Fibroblast of lung (primary cell): ENCODE measurements around the gene TWIST2.

ENCODE experiments used
- EZH2 ChIP-seq: IDR thresholded peaks from 2 replicates; pipeline ENCODE4 v1.5.1; 2012; ENCODE audit warnings: low read length, control low read depth, mild to moderate bottlenecking; ENCODE audit errors: missing control alignments
- TF ChIP-seq, protein P1 (sequence below), 2 donors: IDR thresholded peaks in 1 of 2; conservative IDR thresholded peaks in 1 of 2; 1 replicate in 1 of 2; 2 replicates in 1 of 2; pipeline ENCODE4 v1.5.1; 2011 to 2012; ENCODE audit warnings: low read length in 2 of 2, control low read depth in 1 of 2, inconsistent platforms in 1 of 2, low read depth in 1 of 2, mild to moderate bottlenecking in 1 of 2

DNA sequence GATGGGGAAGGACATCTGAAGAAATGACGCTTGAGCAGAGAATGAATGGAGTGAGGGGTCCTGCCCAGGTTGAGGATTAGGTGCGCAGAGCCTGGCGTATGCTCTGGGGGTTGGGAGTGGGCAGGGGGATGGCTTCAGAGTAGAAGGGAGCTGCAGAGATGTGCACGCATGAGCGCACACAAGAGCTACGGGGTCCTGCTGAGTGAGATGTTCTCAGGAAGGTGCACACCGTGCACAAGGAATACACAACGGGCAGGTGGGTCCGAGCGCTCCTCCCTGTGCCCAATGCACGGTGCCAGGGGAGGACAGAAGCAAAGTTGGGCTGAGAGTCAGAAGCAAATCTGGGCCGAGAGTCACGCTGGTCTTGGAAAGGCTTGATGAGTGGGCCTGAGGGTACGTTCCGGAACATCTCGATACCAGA is 25.5 kb downstream of the TWIST2 start:
- TF ChIP-seq, protein P1, sequence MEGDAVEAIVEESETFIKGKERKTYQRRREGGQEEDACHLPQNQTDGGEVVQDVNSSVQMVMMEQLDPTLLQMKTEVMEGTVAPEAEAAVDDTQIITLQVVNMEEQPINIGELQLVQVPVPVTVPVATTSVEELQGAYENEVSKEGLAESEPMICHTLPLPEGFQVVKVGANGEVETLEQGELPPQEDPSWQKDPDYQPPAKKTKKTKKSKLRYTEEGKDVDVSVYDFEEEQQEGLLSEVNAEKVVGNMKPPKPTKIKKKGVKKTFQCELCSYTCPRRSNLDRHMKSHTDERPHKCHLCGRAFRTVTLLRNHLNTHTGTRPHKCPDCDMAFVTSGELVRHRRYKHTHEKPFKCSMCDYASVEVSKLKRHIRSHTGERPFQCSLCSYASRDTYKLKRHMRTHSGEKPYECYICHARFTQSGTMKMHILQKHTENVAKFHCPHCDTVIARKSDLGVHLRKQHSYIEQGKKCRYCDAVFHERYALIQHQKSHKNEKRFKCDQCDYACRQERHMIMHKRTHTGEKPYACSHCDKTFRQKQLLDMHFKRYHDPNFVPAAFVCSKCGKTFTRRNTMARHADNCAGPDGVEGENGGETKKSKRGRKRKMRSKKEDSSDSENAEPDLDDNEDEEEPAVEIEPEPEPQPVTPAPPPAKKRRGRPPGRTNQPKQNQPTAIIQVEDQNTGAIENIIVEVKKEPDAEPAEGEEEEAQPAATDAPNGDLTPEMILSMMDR (conservative IDR thresholded peaks at IDR 0.05 in 1 of 2, IDR thresholded peaks at IDR 0.05 in 1 of 2; ENCODE audit: low read depth in 1 of 2, low read length in 2 of 2) = no peak
- no peak for TF ChIP-seq EZH2
